WERI-Rb-1 (cell line): Measurements from ENCODE around the gene TM9SF4.

ENCODE experiments used
- DNase-seq: peaks from one replicate; pipeline ENCODE4 v3.0.0-alpha.2; 2020
- H3K27ac ChIP-seq: fragments of 250-450 bp; sonication (Bioruptor Pico); 2 replicates; pipeline ENCODE4 v1.5.1; 2020; ENCODE audit warnings: mild to moderate bottlenecking, moderate library complexity
- H3K27me3 ChIP-seq: fragments of 250-450 bp; sonication (Bioruptor Pico); 2 replicates; pipeline ENCODE4 v1.5.1; 2021; ENCODE audit warnings: mild to moderate bottlenecking, low read depth, moderate library complexity; ENCODE audit not compliant: insufficient read depth, severe bottlenecking
- H3K36me3 ChIP-seq: fragments of 250-450 bp; sonication (Bioruptor Pico); 2 replicates; pipeline ENCODE4 v1.5.1; 2020; ENCODE audit warnings: mild to moderate bottlenecking, moderate library complexity
- H3K4me3 ChIP-seq: 2 replicates; pipeline ENCODE4 v1.5.1; 2011; ENCODE audit warnings: low read depth, mild to moderate bottlenecking, control low read depth, low read length
- H3K9me3 ChIP-seq: fragments of 250-450 bp; sonication (Bioruptor Pico); 2 replicates; pipeline ENCODE4 v1.5.1; 2021; ENCODE audit warnings: mild to moderate bottlenecking, moderate library complexity; ENCODE audit not compliant: severe bottlenecking
- CTCF ChIP-seq: IDR thresholded peaks from 2 replicates; pipeline ENCODE4 v1.5.1; 2011; ENCODE audit warnings: low read depth, mild to moderate bottlenecking, control low read depth, inconsistent platforms, low read length

The TM9SF4 gene

GRCh38 chr20:32125506-32125905 is 16.0 kb downstream of the TM9SF4 start:
- H3K27me3 ChIP-seq, result no peaks in the 10 kb centered on the region
- H3K36me3 ChIP-seq, result no peaks in the 10 kb centered on the region
- H3K9me3 ChIP-seq, result peaks cover 4% of the 10 kb centered on the region
- H3K27ac ChIP-seq, result no peak overlapping the region
- H3K4me3 ChIP-seq, result no peak overlapping the region
- TF ChIP-seq CTCF, result no peak
- no peak for DNase-seq

GRCh38 chr20:32126919-32127318 is 17.4 kb downstream of the TM9SF4 start:
- Histone ChIP-seq H3K4me3 (no peak overlapping the region), H3K36me3 (no peaks in the 10 kb centered on the region), H3K27ac (no peak overlapping the region), H3K9me3 (peaks cover 4% of the 10 kb centered on the region), H3K27me3 (no peaks in the 10 kb centered on the region)
- no peak for DNase-seq
- TF ChIP-seq CTCF, result no peak

GRCh38 chr20:32127347-32127746 is 17.8 kb downstream of the TM9SF4 start:
- no peaks in the 10 kb centered on the region for H3K27me3 ChIP-seq
- no peak for DNase-seq

GRCh38 chr20:32128167-32128566 is 18.7 kb downstream of the TM9SF4 start:
- no peaks in the 10 kb centered on the region for H3K9me3 ChIP-seq
- no peak overlapping the region for H3K27ac ChIP-seq
- no peaks in the 10 kb centered on the region for H3K27me3 ChIP-seq
- no peak overlapping the region for H3K4me3 ChIP-seq
- no peak for DNase-seq
- H3K36me3 ChIP-seq, result peaks cover 4% of the 10 kb centered on the region; the same call in 1 of the 2 replicates
- TF ChIP-seq CTCF, result no peak

More at GRCh38 chr20:32127347-32127746, 17.8 kb downstream of the TM9SF4 start:
- H3K27ac ChIP-seq, result no peak overlapping the region
- no peak overlapping the region for H3K4me3 ChIP-seq
- H3K36me3 ChIP-seq, result no peaks in the 10 kb centered on the region
- TF ChIP-seq CTCF, result no peak
- peaks cover 4% of the 10 kb centered on the region for H3K9me3 ChIP-seq

GRCh38 chr20:32129863-32130262 is 20.3 kb downstream of the TM9SF4 start:
- no peak for DNase-seq
- TF ChIP-seq CTCF, result no peak
- H3K27me3 ChIP-seq, result no peaks in the 10 kb centered on the region
- no peaks in the 10 kb centered on the region for H3K9me3 ChIP-seq
- no peak overlapping the region for H3K4me3 ChIP-seq
- H3K36me3 ChIP-seq, result peaks cover 7% of the 10 kb centered on the region; the same call in 1 of the 2 replicates
- H3K27ac ChIP-seq, result no peak overlapping the region

- H3K36me3 ChIP-seq, result peaks cover 7% of the 10 kb centered on the region; the same call in 1 of the 2 replicates
These were observed 20.8 kb downstream of the TM9SF4 start for GRCh38 chr20:32130352-32130751.

More at GRCh38 chr20:32130352-32130751, 20.8 kb downstream of the TM9SF4 start:
- Histone ChIP-seq H3K27me3 (no peaks in the 10 kb centered on the region), H3K27ac (no peak overlapping the region), H3K9me3 (no peaks in the 10 kb centered on the region), H3K4me3 (no peak overlapping the region)
- DNase-seq, result no peak
- no peak for TF ChIP-seq CTCF
